ENCODE measurements around the gene KCNQ2.

The KCNQ2 gene

GRCh38 chr20:63367446-63368055, 104.9 kb downstream of the KCNQ2 start:
- no peak overlapping the region for H3K4me3 ChIP-seq (ENCODE audit: low read length)
- no peaks in the 10 kb centered on the region for H3K4me1 ChIP-seq (ENCODE audit: control insufficient read depth, insufficient read depth, low read length)
- H3K27ac ChIP-seq (ENCODE audit: low read depth, low read length) = no peak overlapping the region
- H3K27me3 ChIP-seq (ENCODE audit: control insufficient read depth, insufficient read depth, low read length) = peaks cover 11% of the 10 kb centered on the region
- H3K9ac ChIP-seq (ENCODE audit: low read length) = no peak overlapping the region
- no peaks in the 10 kb centered on the region for H3K36me3 ChIP-seq (ENCODE audit: control insufficient read depth, insufficient read depth, low read length)

GRCh38 chr20:63366390-63367365, 105.8 kb downstream of the KCNQ2 start:
- H3K4me1 ChIP-seq (ENCODE audit: control insufficient read depth, insufficient read depth, low read length) = no peaks in the 10 kb centered on the region
- H3K27me3 ChIP-seq (ENCODE audit: control insufficient read depth, insufficient read depth, low read length) = peaks cover 11% of the 10 kb centered on the region
- H3K4me3 ChIP-seq (ENCODE audit: low read length) = no peak overlapping the region
- no peak overlapping the region for H3K27ac ChIP-seq (ENCODE audit: low read depth, low read length)
- no peak overlapping the region for H3K9ac ChIP-seq (ENCODE audit: low read length)
- no peaks in the 10 kb centered on the region for H3K36me3 ChIP-seq (ENCODE audit: control insufficient read depth, insufficient read depth, low read length)

GRCh38 chr20:63365601-63366389, 106.7 kb downstream of the KCNQ2 start:
- H3K9ac ChIP-seq (ENCODE audit: low read length) = no peak overlapping the region
- H3K27me3 ChIP-seq (ENCODE audit: control insufficient read depth, insufficient read depth, low read length) = peaks cover 11% of the 10 kb centered on the region
- H3K4me3 ChIP-seq (ENCODE audit: low read length) = no peak overlapping the region
- no peaks in the 10 kb centered on the region for H3K4me1 ChIP-seq (ENCODE audit: control insufficient read depth, insufficient read depth, low read length)
- H3K36me3 ChIP-seq (ENCODE audit: control insufficient read depth, insufficient read depth, low read length) = no peaks in the 10 kb centered on the region
- H3K27ac ChIP-seq (ENCODE audit: low read depth, low read length) = no peak overlapping the region

GRCh38 chr20:63364801-63365585, 107.5 kb downstream of the KCNQ2 start:
- no peaks in the 10 kb centered on the region for H3K4me1 ChIP-seq (ENCODE audit: control insufficient read depth, insufficient read depth, low read length)
- H3K36me3 ChIP-seq (ENCODE audit: control insufficient read depth, insufficient read depth, low read length) = no peaks in the 10 kb centered on the region
- peaks cover 17% of the 10 kb centered on the region for H3K27me3 ChIP-seq (ENCODE audit: control insufficient read depth, insufficient read depth, low read length)
- H3K9ac ChIP-seq (ENCODE audit: low read length) = no peak overlapping the region
- no peak overlapping the region for H3K27ac ChIP-seq (ENCODE audit: low read depth, low read length)
- H3K4me3 ChIP-seq (ENCODE audit: low read length) = no peak overlapping the region

GRCh38 chr20:63363981-63364561, 108.4 kb downstream of the KCNQ2 start:
- Histone ChIP-seq H3K4me3 (ENCODE audit: low read length) (no peak overlapping the region), H3K9ac (ENCODE audit: low read length) (no peak overlapping the region), H3K27ac (ENCODE audit: low read depth, low read length) (no peak overlapping the region), H3K36me3 (ENCODE audit: control insufficient read depth, insufficient read depth, low read length) (no peaks in the 10 kb centered on the region), H3K27me3 (ENCODE audit: control insufficient read depth, insufficient read depth, low read length) (peaks cover 20% of the 10 kb centered on the region), H3K4me1 (ENCODE audit: control insufficient read depth, insufficient read depth, low read length) (no peaks in the 10 kb centered on the region)

GRCh38 chr20:63363013-63363957, 109.2 kb downstream of the KCNQ2 start:
- Histone ChIP-seq H3K4me3 (ENCODE audit: low read length) (no peak overlapping the region), H3K27ac (ENCODE audit: low read depth, low read length) (no peak overlapping the region), H3K4me1 (ENCODE audit: control insufficient read depth, insufficient read depth, low read length) (no peaks in the 10 kb centered on the region), H3K9ac (ENCODE audit: low read length) (no peak overlapping the region), H3K36me3 (ENCODE audit: control insufficient read depth, insufficient read depth, low read length) (no peaks in the 10 kb centered on the region), H3K27me3 (ENCODE audit: control insufficient read depth, insufficient read depth, low read length) (peaks cover 20% of the 10 kb centered on the region)

- H3K27me3 ChIP-seq (ENCODE audit: control insufficient read depth, insufficient read depth, low read length) = peaks cover 20% of the 10 kb centered on the region
- no peak overlapping the region for H3K27ac ChIP-seq (ENCODE audit: low read depth, low read length)
- H3K4me1 ChIP-seq (ENCODE audit: control insufficient read depth, insufficient read depth, low read length) = no peaks in the 10 kb centered on the region
- H3K36me3 ChIP-seq (ENCODE audit: control insufficient read depth, insufficient read depth, low read length) = no peaks in the 10 kb centered on the region
- no peak overlapping the region for H3K4me3 ChIP-seq (ENCODE audit: low read length)
- no peak overlapping the region for H3K9ac ChIP-seq (ENCODE audit: low read length)
These were observed 109.9 kb downstream of the KCNQ2 start for GRCh38 chr20:63362436-63363009.

GRCh38 chr20:63361519-63362435, 110.7 kb downstream of the KCNQ2 start:
- Histone ChIP-seq H3K27me3 (ENCODE audit: control insufficient read depth, insufficient read depth, low read length) (peaks cover 20% of the 10 kb centered on the region), H3K36me3 (ENCODE audit: control insufficient read depth, insufficient read depth, low read length) (no peaks in the 10 kb centered on the region), H3K4me3 (ENCODE audit: low read length) (no peak overlapping the region)

GRCh38 chr20:63360850-63361518, 111.5 kb downstream of the KCNQ2 start, which contains the start of gene CHRNA4:
CHRNA4 (minus strand) TSS chr20:63361349; CDS start chr20:63361165, 184 bp downstream.
- peaks cover 20% of the 10 kb centered on the region for H3K27me3 ChIP-seq (ENCODE audit: control insufficient read depth, insufficient read depth, low read length)

More at GRCh38 chr20:63361519-63362435, 110.7 kb downstream of the KCNQ2 start:
- Histone ChIP-seq H3K4me1 (ENCODE audit: control insufficient read depth, insufficient read depth, low read length) (no peaks in the 10 kb centered on the region), H3K9ac (ENCODE audit: low read length) (no peak overlapping the region), H3K27ac (ENCODE audit: low read depth, low read length) (no peak overlapping the region)

More at GRCh38 chr20:63360850-63361518, 111.5 kb downstream of the KCNQ2 start, which contains the start of gene CHRNA4:
- Histone ChIP-seq H3K27ac (ENCODE audit: low read depth, low read length) (no peak within 1 kb of the TSS), H3K9ac (ENCODE audit: low read length) (no peak within 1 kb of the TSS), H3K36me3 (ENCODE audit: control insufficient read depth, insufficient read depth, low read length) (no peaks in the 10 kb centered on the region), H3K4me3 (ENCODE audit: low read length) (no peak within 1 kb of the TSS), H3K4me1 (ENCODE audit: control insufficient read depth, insufficient read depth, low read length) (no peaks in the 10 kb centered on the region)
